ENCODE data around the gene SLC1A4. TPM values are rescaled to one million over a fixed set of nuclear protein-coding genes. Genes with fewer than 3 reads are reported as not detected.

SLC1A4 gene
- total and polyA plus RNA-seq, 8 donors: 1.3 to 30.1 (median 6.4) TPM

DNA sequence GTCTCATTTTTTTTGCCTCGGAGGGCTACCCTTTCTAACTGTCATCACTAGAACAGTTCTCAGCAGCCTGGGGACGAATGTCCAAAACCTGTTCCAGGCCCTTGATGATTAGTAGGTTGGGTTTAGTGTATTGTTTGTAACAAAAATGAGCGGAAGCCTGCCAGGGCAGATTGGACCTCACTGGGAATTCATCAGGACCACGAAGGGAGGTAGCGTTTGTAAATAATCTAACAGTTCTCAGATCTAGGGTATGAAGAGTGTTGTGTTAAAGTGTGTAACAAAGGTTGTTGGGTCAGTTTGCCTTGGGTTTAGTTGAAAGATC lies 67.8 kb downstream of the SLC1A4 start:
- Histone ChIP-seq H3K4me3 (peak overlapping the region; percentile 82 to 92 (median 90)), H3K27me3 (no peaks in the 10 kb centered on the region), H3K27ac (peak overlapping the region; percentile 86 to 96 (median 93)), H3K4me1 (peaks cover 21 to 73% (median 65%) of the 10 kb centered on the region in 4 donors), H3K36me3 (no peaks in the 10 kb centered on the region), H3K9me3 (no peaks in the 10 kb centered on the region)
- intact Hi-C loops (cut with DNase I; ENCODE audit: low total_unique reads): no loop called here
- TF ChIP-seq, protein P1, sequence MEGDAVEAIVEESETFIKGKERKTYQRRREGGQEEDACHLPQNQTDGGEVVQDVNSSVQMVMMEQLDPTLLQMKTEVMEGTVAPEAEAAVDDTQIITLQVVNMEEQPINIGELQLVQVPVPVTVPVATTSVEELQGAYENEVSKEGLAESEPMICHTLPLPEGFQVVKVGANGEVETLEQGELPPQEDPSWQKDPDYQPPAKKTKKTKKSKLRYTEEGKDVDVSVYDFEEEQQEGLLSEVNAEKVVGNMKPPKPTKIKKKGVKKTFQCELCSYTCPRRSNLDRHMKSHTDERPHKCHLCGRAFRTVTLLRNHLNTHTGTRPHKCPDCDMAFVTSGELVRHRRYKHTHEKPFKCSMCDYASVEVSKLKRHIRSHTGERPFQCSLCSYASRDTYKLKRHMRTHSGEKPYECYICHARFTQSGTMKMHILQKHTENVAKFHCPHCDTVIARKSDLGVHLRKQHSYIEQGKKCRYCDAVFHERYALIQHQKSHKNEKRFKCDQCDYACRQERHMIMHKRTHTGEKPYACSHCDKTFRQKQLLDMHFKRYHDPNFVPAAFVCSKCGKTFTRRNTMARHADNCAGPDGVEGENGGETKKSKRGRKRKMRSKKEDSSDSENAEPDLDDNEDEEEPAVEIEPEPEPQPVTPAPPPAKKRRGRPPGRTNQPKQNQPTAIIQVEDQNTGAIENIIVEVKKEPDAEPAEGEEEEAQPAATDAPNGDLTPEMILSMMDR (IDR thresholded peaks at IDR 0.05): no peak
- TF ChIP-seq POLR2A (IDR thresholded peaks at IDR 0.05): no peak
- TF ChIP-seq POLR2AphosphoS5 (IDR thresholded peaks at IDR 0.05): no peak
- TF ChIP-seq EP300 (IDR thresholded peaks at IDR 0.05): no peak
- WGBS, 5 donors: 0 to 2% (median 1%) methylated on average over 5 of the region's 5 CpGs
- DNase-seq: no peak

DNA sequence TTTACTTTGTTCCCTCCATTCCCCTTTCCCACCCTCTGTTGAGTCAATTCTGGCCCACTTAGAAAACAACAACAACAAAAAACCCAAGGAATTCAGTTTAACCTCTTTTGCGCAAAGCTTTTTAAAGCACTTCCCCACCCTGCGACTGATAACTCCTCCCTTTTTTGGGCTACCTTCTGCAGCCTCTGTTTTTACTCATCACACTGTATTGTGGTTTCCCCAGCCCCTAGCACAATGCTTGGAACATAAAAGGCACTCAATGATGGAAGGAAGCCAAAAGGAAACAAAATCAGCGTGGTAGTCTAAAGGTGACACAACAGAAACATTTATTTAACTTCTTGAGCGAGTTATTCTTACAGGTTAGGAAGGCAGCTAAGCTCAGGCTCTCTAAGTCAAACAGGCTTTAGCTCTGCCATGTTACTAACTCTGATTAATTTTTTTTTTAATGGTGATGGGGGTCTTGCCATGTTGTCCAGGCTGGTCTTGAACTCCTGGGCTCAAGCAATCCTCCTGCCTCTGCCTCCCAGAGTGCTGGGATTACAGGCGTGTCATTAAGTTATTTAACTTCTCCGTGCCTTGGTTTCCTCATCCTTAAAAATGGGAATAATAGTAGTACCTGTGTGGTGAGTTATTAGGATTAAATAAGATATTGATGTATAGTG lies 68.3 kb downstream of the SLC1A4 start:
- Histone ChIP-seq H3K27me3 (no peaks in the 10 kb centered on the region), H3K9me3 (no peaks in the 10 kb centered on the region), H3K4me3 (peak overlapping the region; percentile 82 to 92 (median 90)), H3K36me3 (no peaks in the 10 kb centered on the region), H3K27ac (peak overlapping the region; percentile 56 to 96 (median 92)), H3K4me1 (peaks cover 22 to 76% (median 69%) of the 10 kb centered on the region in 4 donors)
- 17 to 31% (median 31%) methylated on average over 6 of the region's 6 CpGs for WGBS, 5 donors
- peak in 2 of 3 donors; percentile 28 to 48 for TF ChIP-seq POLR2AphosphoS5 (IDR thresholded peaks at IDR 0.05)
- TF ChIP-seq, protein P1 (IDR thresholded peaks at IDR 0.05): no peak
- no peak for TF ChIP-seq EP300 (IDR thresholded peaks at IDR 0.05)
- intact Hi-C loops (cut with DNase I; ENCODE audit: low total_unique reads): no loop called here
- peak in 1 of 2 donors; percentile 79 for DNase-seq

DNA sequence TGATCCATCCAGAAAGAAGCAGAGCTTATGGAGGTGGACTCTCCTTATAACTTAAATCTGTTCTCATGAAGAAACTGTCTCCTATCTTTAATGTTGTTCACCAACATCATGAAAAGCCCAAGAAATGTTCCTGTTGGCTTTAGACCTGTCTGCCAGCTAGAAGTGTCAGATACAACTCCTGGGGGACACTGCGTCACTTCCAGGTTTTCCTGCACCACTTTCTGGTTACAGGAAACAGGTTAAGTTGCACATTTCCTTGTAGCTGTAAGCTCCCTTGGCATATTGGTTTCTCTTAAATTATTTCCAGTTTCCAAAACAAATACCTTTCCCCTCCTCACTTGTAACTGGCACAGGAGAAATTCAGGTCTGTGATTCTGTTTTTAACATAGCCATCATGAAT lies 69.9 kb downstream of the SLC1A4 start:
- WGBS, 5 donors: 47 to 74% (median 65%) methylated on average over 1 of the region's 1 CpG
- TF ChIP-seq POLR2AphosphoS5 (IDR thresholded peaks at IDR 0.05) (peak in 2 of 3 donors; percentile 34 to 37), EP300 (IDR thresholded peaks at IDR 0.05) (no peak), POLR2A (IDR thresholded peaks at IDR 0.05) (no peak)
- TF ChIP-seq, protein P1 (IDR thresholded peaks at IDR 0.05): no peak
- Histone ChIP-seq H3K4me3 (no peak overlapping the region), H3K9me3 (no peaks in the 10 kb centered on the region), H3K36me3 (no peaks in the 10 kb centered on the region), H3K4me1 (peaks cover 34 to 85% (median 81%) of the 10 kb centered on the region in 4 donors), H3K27me3 (no peaks in the 10 kb centered on the region), H3K27ac (peak overlapping the region in 4 of 5 donors; percentile 78 to 96 (median 89))
- intact Hi-C loops (cut with DNase I; ENCODE audit: low total_unique reads): no loop called here
- DNase-seq: peak in 1 of 2 donors; percentile 60

DNA sequence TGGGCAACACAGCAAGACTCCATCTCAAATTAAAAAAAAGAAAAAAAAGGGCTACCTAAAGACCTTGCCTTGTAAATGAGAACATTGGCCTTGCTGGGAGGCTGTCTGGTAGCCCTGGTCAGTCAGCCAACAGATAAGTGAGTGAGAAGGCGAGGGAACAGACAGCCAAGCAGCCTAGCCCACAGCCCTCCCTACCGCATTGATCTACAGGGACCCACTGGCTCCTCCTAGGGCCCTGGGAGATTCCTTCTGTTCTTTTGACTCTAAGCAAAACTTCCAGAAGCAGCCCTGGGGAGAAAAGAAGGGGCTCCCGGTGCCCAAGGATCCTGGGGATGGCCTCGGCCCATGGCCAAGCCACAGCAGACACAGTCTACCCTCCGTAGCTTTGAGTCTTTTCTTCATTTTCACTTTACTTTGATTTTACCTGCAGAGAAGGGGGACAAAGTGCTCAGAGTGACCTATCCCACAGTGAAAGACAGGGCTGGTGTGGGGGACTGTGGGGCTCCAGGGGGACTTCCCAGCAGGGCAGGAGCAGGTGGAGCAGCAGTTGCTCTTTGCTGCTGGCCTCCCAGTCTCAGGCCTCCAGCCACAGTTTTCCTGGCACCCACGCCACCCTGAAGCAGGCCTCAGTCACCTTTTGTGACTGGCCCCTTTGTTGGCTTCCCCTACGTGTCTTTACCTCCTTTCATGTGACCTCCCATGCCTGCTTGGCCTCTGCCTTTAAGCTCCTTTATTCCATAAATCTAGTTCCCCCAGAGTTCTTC lies 72.1 kb downstream of the SLC1A4 start:
- Histone ChIP-seq H3K36me3 (no peaks in the 10 kb centered on the region), H3K27ac (peak overlapping the region; percentile 74 to 96 (median 85)), H3K4me3 (no peak overlapping the region), H3K9me3 (no peaks in the 10 kb centered on the region), H3K4me1 (peaks cover 53 to 95% (median 82%) of the 10 kb centered on the region in 4 donors), H3K27me3 (no peaks in the 10 kb centered on the region)
- intact Hi-C loops (cut with DNase I; ENCODE audit: low total_unique reads): no loop called here
- DNase-seq: peak in 1 of 2 donors; percentile 43
- TF ChIP-seq POLR2AphosphoS5 (IDR thresholded peaks at IDR 0.05) (no peak), EP300 (IDR thresholded peaks at IDR 0.05) (no peak), POLR2A (IDR thresholded peaks at IDR 0.05) (no peak)
- TF ChIP-seq, protein P1 (IDR thresholded peaks at IDR 0.05): no peak
- WGBS, 5 donors: 46 to 69% (median 52%) methylated on average over 7 of the region's 7 CpGs
